MCF 10A (cell line): ENCODE measurements around the gene PSMA4. TPM values are rescaled to one million over a fixed set of nuclear protein-coding genes. Genes with fewer than 3 reads are reported as not detected.

Experiments
- BruUV-seq: library from RNA; stranded (reverse); fragments of 400-500 nt; replicated peaks from 2 replicates; lab custom pipeline; 2021; lab: Mats Ljungman, UMichigan
- CTCF ChIA-PET: fragments of 300-600 bp; sonication (Branson Sonifier 250); formaldehyde crosslinking; extraction: SDS; loops from one replicate; lab custom pipeline; 2021; ENCODE audit warnings: antibody characterized with exemption, inconsistent platforms; lab: Yijun Ruan, JAX
- POLR2A ChIA-PET: fragments of 300-600, 350-650 bp; sonication (Branson Sonifier 250); formaldehyde crosslinking; extraction: SDS; loops from one replicate; lab custom pipeline; 2020; ENCODE audit warnings: antibody characterized with exemption, inconsistent platforms; lab: Yijun Ruan, JAX
- DNase-seq: peaks from one replicate; pipeline ENCODE4 v3.0.0-alpha.2; 2018; ENCODE audit not compliant: unreplicated experiment
- H3K27ac Mint-ChIP-seq: one replicate; pipeline ENCODE4 v1.8.0; 2022; ENCODE audit warnings: mild to moderate bottlenecking, low read depth, mixed read lengths; ENCODE audit not compliant: unreplicated experiment
- H3K27me3 Mint-ChIP-seq: one replicate; pipeline ENCODE4 v1.8.0; 2022; ENCODE audit warnings: mixed read lengths; ENCODE audit not compliant: insufficient read depth, unreplicated experiment
- H3K36me3 Mint-ChIP-seq: one replicate; pipeline ENCODE4 v1.8.0; 2022; ENCODE audit warnings: mild to moderate bottlenecking, moderate library complexity, mixed read lengths; ENCODE audit not compliant: insufficient read depth, unreplicated experiment
- H3K4me1 Mint-ChIP-seq: one replicate; pipeline ENCODE4 v1.8.0; 2022; ENCODE audit warnings: mixed read lengths; ENCODE audit not compliant: insufficient read depth, unreplicated experiment
- H3K4me3 Mint-ChIP-seq: one replicate; pipeline ENCODE4 v1.8.0; 2022; ENCODE audit warnings: mild to moderate bottlenecking, moderate library complexity, mixed read lengths; ENCODE audit not compliant: unreplicated experiment
- H3K9me3 Mint-ChIP-seq: one replicate; pipeline ENCODE4 v1.8.0; 2022; ENCODE audit warnings: mixed read lengths; ENCODE audit not compliant: unreplicated experiment
- CTCF ChIP-seq: fragments of 200-600 bp; IDR thresholded peaks from one replicate; pipeline ENCODE4 v1.8.0; 2022; ENCODE audit warnings: antibody characterized with exemption, mild to moderate bottlenecking; ENCODE audit not compliant: unreplicated experiment
- intact Hi-C: fragments of 100-400 bp; cut with micrococcal nuclease; formaldehyde crosslinking; loops from 2 replicates; pipeline ENCODE4 v1.14.1; 2022
- total RNA-seq: library from RNA; stranded (reverse); gene quantifications from 2 replicates; pipeline ENCODE4 v1.2.3, GENCODE V29; 2022

Gene PSMA4
- total RNA-seq, 1 experiment from 2014 or later, result 221 TPM

- CTCF ChIA-PET, result interaction anchor here (0.6 to 0.7 kb wide), 2 partner anchors 30 to 466 kb away, joined by 3 read pairs; no protein-coding TSS in a partner anchor
Observed at GRCh38 chr15:78599189-78599588, 58.9 kb downstream of the PSMA4 start.

More at GRCh38 chr15:78599189-78599588, 58.9 kb downstream of the PSMA4 start:
- no peak overlapping the region for H3K27ac Mint-ChIP-seq
- H3K4me1 Mint-ChIP-seq, result no peaks in the 10 kb centered on the region
- DNase-seq, result peak; percentile 4
- no TSS peak for BruUV-seq
- no peaks in the 10 kb centered on the region for H3K36me3 Mint-ChIP-seq
- intact Hi-C loops, result no loop called here
- peaks cover 3% of the 10 kb centered on the region for H3K27me3 Mint-ChIP-seq
- TF ChIP-seq CTCF, result no peak
- H3K9me3 Mint-ChIP-seq, result no peaks in the 10 kb centered on the region
- POLR2A ChIA-PET, result interaction anchor here (0.6 kb wide), 1 partner anchor 126 kb away, joined by 3 read pairs; no protein-coding TSS in a partner anchor
- no peak overlapping the region for H3K4me3 Mint-ChIP-seq

Other genes starting within 250 kb of the PSMA4 start
- gene SKIC8, start 240.8 kb upstream of the PSMA4 start, total RNA-seq, result 54.3 and 56.2 TPM in 2 replicates
- gene CRABP1, start 200.1 kb upstream of the PSMA4 start, total RNA-seq, result not detected in 2 replicates
- 43.4 and 50.1 TPM in 2 replicates for gene IREB2, start 102.2 kb upstream of the PSMA4 start, total RNA-seq
- gene HYKK, start 32.9 kb upstream of the PSMA4 start, total RNA-seq, result 1.2 and 1.3 TPM in 2 replicates
- gene CHRNA5, start 25.1 kb downstream of the PSMA4 start, total RNA-seq, result 1.9 and 2.3 TPM in 2 replicates
- not detected in 2 replicates for gene CHRNA3, start 80.6 kb downstream of the PSMA4 start, total RNA-seq
- gene CHRNB4, start 100.8 kb downstream of the PSMA4 start, total RNA-seq, result not detected in 2 replicates